Right renal pelvis (tissue), 4 donors: ENCODE results near the gene RHOF. TPM values are rescaled to one million over a fixed set of nuclear protein-coding genes. Genes with fewer than 3 reads are reported as not detected.
A peak's percentile ranks its signal among the peaks of the same experiment; 100 is the strongest.
"Not testable (repeated sequence)": the region's sequence is repeated elsewhere in the genome, so short reads cannot be mapped to it uniquely, and the experiment has no call there.

Source experiments
- DNase-seq, 4 donors: peaks; one replicate each; pipeline ENCODE4 v3.0.0-alpha.2; 2013; ENCODE audit warnings: low read depth in 4 of 4, low spot score in 3 of 4, missing footprints in 1 of 4
- polyA plus RNA-seq, 4 donors: library from polyadenylated mRNA; unstranded; fragments of 120-200 nt; gene quantifications; one replicate each; pipeline ENCODE4 v1.2.1, GENCODE V29; 2013; ENCODE audit not compliant: insufficient read length in 4 of 4

Gene RHOF
- polyA plus RNA-seq, 4 donors: 8.6 to 13.7 (median 11.9) TPM

DNA sequence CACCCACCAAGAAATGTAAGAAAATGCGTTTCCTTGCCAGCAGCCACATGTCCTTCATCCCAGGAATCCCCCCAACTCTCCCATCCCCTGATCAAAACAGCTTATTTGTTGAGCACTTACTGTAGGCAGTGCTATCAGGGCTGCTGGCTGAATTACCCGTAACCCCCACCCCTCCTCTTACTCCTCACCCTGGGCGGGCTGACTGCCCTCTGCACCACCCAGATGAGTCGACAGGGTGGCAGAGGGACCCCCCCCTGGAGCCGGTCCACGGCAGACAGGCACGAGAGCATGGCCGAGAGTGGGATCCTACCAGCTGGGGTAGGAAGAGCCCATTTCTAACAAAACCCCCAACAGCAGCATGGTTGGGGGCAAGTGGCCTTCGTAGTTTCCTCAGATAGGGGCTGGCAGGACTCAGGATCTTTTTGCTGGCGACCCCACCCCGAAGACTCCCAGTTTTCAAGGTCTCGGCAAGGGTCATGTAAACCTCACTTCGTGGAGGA lies 1.1 kb upstream of the RHOF start:
- no peak for DNase-seq

DNA sequence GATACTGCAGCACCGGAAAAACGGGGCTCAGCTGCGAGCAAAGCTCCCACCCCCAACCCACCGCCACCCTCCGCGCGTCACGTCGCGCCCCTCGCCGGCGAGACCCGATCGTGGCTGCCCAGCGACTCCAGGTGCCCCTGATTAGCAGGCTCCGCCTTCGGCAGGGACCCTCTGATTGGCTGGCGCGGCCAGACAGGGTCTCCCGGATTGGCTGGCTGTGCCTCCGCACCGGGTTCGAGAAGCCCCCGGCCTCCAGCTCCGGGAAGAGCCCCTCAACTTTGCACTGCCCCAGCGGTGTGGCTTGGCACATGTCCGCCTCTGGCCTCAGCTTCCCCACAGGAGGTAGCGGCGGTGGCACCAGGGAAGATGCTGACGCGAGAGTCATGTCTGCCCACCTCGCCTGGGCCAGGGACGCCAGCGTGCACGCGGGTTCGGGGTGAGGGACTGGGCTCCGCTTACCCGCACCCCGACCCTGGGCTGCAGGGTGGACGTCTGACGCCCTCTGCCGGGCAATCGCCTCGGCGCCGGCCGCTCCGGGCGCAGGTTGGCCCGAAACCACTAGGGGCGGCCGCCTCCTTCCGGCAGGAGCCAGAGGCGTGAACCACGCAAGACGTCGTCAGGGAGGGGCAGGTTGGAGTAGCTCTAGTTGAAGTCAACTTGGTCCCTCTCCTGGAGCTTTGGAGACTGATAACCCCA lies 498 bp upstream of the RHOF start:
- peak in 2 of 4 donors; percentile 83 to 88 for DNase-seq

DNA sequence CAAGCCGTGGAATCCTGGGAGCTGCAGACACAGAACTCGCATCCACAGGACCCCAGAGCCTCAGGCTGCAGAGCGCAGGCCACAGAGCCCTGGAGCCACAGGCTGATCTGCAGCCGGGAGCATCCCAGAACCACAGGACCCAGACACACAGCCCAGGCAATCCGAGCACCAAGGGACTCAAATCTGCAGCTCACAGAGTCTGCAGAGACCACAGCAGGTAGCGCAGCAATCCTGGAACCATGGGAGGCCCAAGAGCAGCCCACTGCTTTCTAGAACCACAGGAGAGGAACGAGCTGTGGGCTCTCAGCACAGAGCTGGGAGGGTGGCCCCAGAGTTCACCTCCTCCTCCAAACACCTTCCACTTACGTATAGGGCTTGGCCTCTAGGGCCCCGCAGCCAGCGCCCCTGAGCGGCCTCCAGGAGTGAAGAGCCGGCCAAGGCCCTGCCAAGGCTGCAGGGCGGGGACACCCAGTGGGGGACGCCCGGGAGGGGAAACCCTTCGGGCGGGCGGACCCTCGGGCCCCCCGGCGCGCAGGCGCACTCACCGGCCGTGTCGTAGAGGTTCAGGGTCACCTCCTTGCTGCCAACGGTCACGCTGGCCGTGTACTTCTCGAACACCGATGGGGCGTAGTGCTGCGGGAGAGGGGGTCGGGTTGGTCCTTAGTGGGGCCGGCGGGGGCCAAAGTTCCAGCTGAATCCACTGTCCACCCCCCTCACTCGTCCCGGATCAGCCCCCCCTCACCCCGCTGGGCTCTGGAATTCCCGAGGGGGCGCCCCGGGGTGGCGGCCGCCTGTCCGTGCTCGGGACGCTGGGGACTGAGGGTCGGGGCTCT lies 665 bp downstream of the RHOF start:
- DNase-seq: no peak

DNA sequence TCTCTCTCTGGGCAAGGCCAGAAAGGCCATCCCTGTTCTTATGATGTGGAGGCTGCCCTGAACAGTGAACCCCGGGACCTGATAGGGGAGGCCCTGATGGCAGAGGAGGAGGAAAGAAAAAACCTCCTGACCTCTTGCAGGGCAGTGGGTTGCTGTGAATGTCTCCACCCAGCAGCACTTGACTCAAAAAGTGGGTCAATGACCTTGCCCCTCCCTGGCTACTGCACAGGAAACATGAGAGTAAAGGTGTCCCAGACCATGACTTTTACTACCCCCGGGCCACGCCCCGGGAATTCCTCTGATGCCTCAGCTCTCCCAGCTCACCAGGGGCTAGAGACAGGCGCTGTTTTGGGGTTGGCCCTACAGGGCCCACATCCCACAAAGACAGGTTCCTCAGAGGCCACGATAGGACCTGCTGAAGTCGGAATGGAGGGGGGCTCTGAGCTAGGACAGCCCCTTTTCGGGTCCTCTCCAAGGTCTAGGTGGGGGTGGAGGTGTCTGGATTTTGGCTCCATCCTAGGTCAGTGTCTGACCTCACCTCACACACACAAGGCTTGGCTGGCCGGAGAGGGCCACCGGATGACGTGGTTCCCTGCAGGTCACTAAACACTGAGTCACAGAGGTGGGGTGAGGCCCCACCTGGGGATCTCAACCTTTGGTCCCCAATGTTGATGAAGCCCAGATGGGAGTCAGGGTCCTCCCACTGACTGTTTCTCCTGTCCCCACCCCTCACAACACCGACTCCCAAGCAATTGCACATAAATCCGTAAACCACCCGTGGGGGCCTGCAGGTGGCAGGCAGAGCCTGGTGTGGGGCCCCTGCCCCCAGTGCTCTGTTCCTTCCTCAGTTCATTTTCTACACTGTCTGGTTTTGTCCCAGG lies 1.6 kb downstream of the RHOF start:
- DNase-seq: no peak

DNA sequence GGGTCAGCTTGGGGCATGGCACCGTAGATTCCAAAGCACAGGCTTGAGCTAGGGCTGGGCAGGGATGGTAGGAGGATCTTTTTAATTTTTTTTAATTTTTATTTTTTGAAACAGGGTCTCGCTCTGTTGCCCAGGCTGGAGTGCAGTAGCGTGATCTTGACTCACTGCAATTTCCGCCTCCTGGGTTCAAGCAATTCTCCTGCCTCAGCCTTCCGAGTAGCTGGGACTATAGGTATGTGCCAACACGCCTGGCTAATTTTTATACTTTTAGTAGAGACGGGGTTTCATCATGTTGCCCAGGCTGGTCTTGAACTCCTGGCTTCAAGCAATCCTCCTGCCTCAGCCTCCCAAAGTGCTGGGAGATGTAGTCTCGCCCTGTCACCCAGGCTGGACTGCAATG lies 2.7 kb downstream of the RHOF start:
- DNase-seq: not testable (repeated sequence)

DNA sequence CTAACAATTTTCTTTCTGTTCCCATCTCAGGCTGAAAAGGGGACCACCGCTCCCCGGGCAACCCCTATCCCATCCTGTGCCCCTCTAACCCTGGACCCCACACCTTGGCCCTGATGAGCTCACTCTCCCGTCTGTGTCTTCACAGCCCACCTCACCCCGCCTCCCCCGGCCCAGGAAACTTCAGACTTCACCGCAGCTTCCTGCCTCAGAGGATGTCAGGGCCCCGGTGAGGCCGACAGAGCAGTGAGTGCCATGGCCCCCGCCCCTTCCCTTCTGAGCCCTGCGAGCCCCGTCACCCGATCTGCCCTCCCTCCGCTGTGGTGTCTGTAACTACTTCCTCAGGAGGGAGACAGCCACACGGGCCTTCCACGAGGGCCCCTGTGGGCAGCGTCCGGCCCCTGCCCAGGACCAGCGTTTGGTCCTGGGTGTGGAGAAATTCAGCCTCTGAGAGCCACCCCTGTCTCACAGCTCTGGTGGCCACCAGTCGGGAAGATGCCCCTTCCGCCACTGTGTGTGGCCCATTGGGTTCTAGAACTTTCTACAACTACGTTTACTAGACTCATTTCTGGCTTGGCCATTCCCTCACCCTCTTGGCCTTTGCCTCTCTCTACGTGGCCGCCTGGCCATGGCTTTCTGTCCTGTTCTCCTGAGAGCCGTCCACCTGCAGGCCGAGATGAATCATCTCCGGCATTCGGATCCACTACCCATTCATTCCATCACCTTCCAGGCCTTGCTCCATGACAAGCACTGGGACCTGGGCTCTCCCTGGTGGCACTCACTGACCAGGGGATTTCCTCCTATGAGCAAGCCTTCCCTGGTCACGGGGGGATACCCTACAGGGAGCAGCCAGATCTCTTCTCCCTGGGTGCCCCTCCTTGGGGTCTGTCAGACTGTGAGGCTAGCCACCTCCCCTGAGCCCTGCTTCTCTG lies 3.4 kb downstream of the RHOF start:
- DNase-seq: no peak

DNA sequence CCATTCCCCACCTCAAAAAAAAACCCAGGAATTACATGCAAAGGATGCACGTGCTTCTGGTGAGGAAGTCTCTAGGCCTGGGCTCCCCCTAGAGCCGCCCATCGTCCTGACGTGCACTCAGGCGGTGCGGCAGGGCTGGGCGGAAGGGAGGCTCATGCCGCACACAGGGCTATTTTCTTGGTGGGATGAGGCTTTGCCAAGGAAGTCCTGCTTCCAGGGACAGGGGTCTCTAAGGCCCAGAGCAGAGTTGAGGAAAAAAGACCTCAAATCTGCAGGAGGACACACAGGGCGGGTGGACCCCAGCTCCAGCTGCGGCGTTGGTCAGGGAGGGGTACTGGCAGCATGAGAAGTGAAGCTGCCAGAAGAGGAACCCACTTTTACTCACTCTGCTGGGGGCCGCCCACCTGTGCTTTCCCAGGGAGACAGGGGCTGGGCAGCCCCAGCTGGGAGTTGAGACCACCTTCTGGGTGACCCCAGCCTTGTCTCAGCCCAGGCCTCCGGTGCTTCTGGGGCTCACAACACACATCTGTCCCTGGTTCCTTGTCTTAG lies 4.2 kb downstream of the RHOF start:
- DNase-seq: no peak

DNA sequence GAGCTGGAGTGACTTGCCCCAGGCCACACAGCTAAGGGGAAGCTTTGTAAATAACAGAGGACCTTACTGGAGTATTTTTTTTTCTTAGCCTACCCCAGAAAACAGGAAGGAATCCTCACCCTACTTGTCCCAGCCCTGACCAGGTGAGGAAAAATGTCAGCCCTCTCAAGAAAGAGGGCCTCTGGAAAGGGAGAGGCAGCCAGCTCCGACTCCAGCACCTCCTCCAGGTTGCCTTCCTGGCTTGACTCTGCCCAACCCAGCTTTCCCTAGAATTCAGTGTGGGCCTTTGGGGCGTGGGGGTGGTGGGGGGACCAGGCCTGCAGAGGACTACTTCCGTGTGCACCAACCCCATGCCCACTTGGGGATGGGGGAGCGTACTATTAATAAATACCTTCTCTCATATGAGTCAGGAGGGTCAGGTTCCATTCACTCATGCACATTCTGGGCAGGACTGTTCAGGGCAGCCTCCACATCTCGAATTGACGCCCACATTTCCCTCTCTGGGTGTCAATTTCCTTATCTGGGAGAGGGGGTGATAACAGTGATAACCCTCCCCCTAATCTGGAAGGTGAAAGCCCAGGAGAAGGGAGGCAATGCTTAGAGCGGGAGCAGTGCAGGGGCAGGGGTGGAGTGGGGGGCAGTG lies 5.2 kb downstream of the RHOF start:
- DNase-seq: no peak

DNA sequence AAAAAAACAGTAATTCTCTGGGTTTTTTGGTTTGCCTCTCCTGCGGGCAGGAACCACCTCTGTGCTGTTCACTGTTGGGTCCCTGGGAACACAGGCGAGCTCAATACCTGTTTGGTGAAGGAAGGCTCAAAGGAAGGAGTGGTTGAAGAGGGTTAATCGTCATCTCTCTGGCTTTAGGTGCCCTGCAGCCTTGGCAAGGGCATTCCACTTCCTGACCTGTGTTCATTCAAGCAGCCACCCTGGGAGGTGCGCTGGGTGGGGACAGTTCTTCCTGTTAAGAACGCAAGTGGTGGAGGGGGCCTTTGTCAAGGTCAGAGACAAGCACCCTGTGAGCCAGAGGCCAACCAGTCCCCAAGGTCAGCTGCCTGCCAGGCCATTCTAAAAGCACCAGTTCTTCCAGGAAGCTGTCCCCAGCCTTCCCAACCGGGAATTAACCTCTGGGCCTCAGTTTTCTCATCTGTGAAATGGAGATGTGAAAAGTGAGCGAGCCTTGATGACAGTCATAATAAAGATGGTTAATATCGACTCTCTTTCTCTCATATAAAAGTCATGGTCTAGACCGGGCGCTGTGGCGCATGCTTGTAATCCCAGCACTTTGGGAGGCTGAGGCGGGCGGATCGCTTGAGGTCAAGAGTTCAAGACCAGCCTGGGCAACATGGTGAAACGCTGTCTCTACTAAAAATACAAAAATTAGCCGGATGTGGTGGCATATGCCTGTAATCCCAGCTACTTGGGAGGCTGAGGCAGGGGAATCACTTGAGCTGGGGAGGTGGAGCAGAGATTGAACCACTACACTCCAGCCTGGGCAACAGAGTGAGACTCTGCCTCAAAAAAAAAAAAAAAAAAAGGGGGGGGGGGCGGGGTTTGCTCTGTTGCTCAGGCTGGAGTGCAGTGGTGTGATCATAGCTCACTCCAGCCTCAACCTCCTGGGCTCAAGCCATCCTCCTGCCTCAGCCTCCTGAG lies 6.1 kb downstream of the RHOF start:
- no peak for DNase-seq

DNA sequence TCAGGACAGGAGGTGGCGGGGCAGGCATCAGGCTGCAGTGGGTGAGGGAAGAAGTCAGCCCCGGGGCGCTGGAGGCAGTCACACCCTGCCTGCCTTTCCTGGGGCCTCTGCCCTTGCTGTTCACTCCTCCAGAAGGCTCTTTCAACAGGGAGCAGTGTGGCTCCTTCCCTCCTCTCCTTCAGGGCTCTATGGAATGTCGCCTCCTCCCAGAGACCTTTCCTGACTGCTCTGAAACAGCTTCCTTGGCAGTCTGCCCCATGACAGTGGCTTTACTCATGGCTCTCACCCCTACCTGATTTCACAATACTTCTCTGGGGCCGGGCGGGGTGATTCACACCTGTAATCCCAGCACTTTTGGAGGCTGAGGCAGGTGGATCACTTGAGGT lies 7.1 kb downstream of the RHOF start:
- DNase-seq: no peak

DNA sequence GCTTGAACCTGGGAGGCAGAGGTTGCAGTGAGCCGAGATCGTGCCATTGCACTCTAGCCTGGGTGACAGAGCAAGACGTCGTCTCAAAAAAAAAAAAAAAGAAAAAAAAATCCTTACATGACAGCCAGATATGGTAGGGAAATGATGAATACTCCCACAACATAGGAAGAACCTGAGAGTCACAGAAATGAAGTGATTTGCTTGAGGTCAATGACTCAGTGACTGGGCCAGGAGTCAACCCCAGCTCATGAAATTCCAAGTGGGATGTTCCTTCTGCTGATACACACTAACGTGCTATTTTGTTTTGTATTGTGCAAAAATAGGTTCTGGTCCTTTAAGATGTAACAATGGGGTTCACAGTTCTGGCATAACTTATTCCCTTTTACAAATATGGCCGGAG lies 9.0 kb downstream of the RHOF start:
- no peak for DNase-seq

DNA sequence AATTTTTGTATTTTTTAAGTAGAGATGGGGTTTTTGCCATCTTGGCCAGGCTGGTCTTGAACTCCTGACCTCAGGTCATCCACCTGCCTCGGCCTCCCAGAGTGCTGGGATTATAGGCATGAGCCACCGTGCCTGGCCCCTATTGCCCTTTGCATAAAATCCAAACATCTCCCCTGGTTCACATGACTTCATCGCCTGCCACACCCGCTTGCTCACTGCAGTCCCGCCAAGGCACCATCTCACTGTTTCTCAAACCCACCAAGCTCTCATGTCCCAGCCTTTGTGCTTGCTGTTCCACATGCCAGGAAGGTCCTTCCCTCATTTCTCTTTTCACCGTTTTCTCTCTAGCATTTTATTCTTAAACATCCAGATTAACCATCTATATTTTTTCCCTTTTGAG lies 9.7 kb downstream of the RHOF start:
- no peak for DNase-seq

DNA sequence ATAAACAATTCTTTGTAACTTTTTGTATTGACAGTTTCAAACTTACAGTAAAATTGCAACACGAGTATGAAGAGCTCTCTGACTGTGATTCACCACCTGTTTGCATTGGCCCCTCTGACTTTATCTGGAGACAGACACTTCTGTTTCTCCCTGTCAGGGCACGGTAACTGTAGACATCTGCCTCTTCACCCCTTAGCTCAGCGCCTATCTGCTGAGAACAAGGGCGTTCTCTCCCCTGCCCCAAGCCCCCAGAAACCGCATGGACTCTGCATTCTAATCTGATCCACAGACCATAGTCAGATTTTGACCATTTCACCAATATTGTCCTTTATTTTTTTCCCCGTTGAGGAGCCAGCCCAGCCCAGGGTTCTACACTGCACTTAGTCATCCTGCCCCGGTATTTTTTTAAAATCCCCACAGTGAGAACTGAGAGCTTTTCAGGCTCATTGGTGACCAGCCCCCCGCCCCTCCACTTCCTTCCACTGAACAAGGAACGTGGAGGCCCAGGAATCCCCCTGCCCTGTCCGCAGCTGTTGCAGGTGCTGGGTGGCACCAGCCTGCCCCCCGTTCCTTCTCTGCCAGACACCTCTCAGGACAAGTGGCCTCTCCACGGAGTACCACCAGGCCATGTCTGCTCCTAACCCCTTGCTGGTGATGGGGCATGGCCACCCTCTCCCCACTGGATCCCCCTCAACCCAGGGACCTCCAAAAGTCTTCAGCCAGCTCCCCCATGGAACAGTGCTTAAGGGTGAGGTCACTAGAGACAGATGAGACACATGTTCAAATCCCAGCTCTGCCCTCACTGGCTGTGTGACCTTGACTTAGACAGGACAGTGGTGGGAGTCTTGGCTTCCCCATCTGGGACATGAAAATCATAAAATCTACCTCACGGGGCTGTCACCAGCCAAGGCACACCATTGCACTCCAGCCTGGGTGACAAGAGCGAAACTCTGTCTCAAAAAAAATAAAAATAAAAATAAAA lies 11.2 kb downstream of the RHOF start:
- no peak for DNase-seq

DNA sequence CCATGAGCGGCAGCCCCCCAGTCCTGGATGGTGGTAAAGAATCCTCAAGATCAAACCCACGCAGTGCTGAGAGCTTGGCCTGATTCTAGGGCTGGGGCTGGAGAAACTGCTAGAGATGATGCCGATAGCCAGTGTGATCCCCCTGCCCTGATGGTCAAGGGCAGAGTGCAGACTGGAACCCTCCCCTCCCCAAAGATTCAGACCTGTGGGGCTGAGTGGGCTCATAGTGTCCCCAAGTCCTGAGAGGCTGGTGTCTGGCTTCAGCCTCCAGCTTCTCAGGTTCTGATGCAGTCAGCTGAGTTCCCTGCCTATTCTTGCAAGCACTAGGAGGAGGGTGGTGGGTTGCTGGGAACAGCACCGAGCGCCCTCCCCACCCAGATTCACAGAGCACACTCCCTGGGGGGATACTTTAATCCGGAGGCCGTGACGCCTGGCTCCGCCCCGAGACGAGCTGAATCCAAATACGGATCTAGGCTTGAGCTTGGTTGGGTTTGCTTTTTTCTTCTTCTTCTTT lies 11.9 kb downstream of the RHOF start:
- DNase-seq: no peak

DNA sequence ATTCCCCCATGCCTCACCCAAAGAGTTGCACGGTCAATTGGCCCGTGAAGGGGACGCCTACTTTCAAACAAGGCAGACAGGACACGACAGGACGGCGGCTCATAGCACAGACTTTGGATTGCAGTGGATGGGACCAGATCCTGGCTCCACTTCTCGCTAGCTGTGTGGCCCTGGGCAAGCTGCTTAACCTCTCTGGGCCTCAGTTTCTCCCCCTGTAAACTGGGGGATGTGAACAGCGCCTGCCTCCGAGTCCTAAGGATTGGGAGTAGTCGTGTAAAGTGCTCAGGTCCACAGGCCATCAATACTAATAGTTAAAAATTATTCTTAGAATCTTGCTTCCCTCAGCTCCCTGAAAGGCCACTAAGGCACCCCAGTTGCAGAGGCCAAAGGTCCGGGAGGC lies 13.1 kb downstream of the RHOF start:
- DNase-seq: no peak

DNA sequence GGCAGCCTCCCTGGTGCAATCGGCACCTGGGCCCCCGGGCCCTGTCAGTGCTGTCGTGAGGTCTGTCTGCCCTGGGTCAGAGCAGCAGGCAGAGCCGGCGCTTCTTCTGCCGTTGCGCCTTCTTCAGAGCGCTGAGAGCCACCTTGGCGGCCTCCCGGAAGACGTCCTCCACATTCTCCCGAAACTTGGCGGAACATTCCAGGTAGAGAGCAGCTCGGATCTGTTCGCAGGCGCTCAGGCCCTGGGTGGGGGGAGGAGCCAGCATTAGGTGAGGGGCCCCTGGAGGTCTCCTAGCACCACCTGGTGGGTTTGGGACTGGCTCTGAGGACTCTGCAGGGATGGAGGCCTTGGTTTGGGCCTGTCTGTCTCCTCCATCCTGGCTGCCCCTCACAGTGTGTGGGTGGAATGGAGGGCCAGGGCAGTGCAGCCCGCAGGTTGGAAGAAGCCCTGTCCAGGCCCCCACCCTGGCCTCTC lies 14.0 kb downstream of the RHOF start:
- no peak for DNase-seq
